Hematopoietic multipotent progenitor cell treated with erythropoietin and hydrocortisone succinate and interleukin-3 and kit ligand, for 15 days (in vitro differentiated cells): Measurements from ENCODE around the gene ROR2.
"Not testable (repeated sequence)": the region's sequence is repeated elsewhere in the genome, so short reads cannot be mapped to it uniquely, and the experiment has no call there.

Experiments used
- DNase-seq: peaks from one replicate; pipeline ENCODE4 v3.0.0-alpha.2; 2015; ENCODE audit warnings: low spot score

ROR2 gene

GRCh38 chr9:91949946-91950664 lies at the start of gene ROR2:
Gene ROR2, minus strand, starts transcription at chr9:91950228.
- peak; percentile 10 for DNase-seq

- DNase-seq, result no peak
Measured at GRCh38 chr9:91995000-91995655, 45.1 kb upstream of the ROR2 start.

- DNase-seq, result no peak
Measured at GRCh38 chr9:91994422-91994821, 44.4 kb upstream of the ROR2 start.

GRCh38 chr9:91992461-91993041 lies 42.5 kb upstream of the ROR2 start:
- no peak for DNase-seq

- no peak for DNase-seq
Measured at GRCh38 chr9:91991721-91992341, 41.8 kb upstream of the ROR2 start.

- no peak for DNase-seq
Measured at GRCh38 chr9:91986248-91986647, 36.2 kb upstream of the ROR2 start.

GRCh38 chr9:91985692-91986091 lies 35.7 kb upstream of the ROR2 start:
- DNase-seq, result no peak

- no peak for DNase-seq
Measured at GRCh38 chr9:91978740-91979414, 28.8 kb upstream of the ROR2 start.

- DNase-seq, result not testable (repeated sequence)
Measured at GRCh38 chr9:91975254-91975653, 25.2 kb upstream of the ROR2 start.

- no peak for DNase-seq
Measured at GRCh38 chr9:91972711-91973110, 22.7 kb upstream of the ROR2 start.

GRCh38 chr9:91972076-91972626 lies 22.1 kb upstream of the ROR2 start:
- no peak for DNase-seq

GRCh38 chr9:91967259-91967658 lies 17.2 kb upstream of the ROR2 start:
- no peak for DNase-seq

GRCh38 chr9:91966503-91966902 lies 16.5 kb upstream of the ROR2 start:
- no peak for DNase-seq

GRCh38 chr9:91963711-91964240 lies 13.7 kb upstream of the ROR2 start:
- DNase-seq, result no peak

- no peak for DNase-seq
Measured at GRCh38 chr9:91960367-91960766, 10.3 kb upstream of the ROR2 start.

- DNase-seq, result no peak
Measured at GRCh38 chr9:91958174-91958573, 8.1 kb upstream of the ROR2 start.

- DNase-seq, result peak; percentile 23
Measured at GRCh38 chr9:91954841-91955471, 4.9 kb upstream of the ROR2 start.

GRCh38 chr9:91953718-91954117 lies 3.7 kb upstream of the ROR2 start:
- no peak for DNase-seq

GRCh38 chr9:91951944-91952520 lies 2.0 kb upstream of the ROR2 start:
- DNase-seq, result no peak

GRCh38 chr9:91949392-91949945 lies 559 bp downstream of the ROR2 start:
- no peak for DNase-seq
